HG02852 (cell line): ENCODE results near the gene ELAPOR1.
"Not testable (repeated sequence)": the region's sequence is repeated elsewhere in the genome, so short reads cannot be mapped to it uniquely, and the experiment has no call there.

ENCODE experiments used
- ATAC-seq: cut with Tn5 transposase; IDR thresholded peaks from one replicate; pipeline ENCODE4 v1.9.1; 2021; ENCODE audit warnings: mild to moderate bottlenecking, moderate library complexity; ENCODE audit not compliant: unreplicated experiment

Gene ELAPOR1

GRCh38 chr1:109135940-109136339, 22.0 kb downstream of the ELAPOR1 start:
- no peak for ATAC-seq

- ATAC-seq: no peak
These were observed 22.9 kb downstream of the ELAPOR1 start for GRCh38 chr1:109136766-109137165.

- no peak for ATAC-seq
These were observed 24.0 kb downstream of the ELAPOR1 start for GRCh38 chr1:109137958-109138357.

GRCh38 chr1:109138358-109138757, 24.4 kb downstream of the ELAPOR1 start:
- no peak for ATAC-seq

GRCh38 chr1:109140392-109140791, 26.5 kb downstream of the ELAPOR1 start:
- no peak for ATAC-seq

GRCh38 chr1:109142260-109142659, 28.3 kb downstream of the ELAPOR1 start:
- no peak for ATAC-seq

- not testable (repeated sequence) for ATAC-seq
These were observed 28.8 kb downstream of the ELAPOR1 start for GRCh38 chr1:109142725-109143124.

- ATAC-seq: no peak
These were observed 35.2 kb downstream of the ELAPOR1 start for GRCh38 chr1:109148987-109149561.

GRCh38 chr1:109149874-109150601, 36.1 kb downstream of the ELAPOR1 start:
- ATAC-seq: no peak

- ATAC-seq: no peak
These were observed 37.5 kb downstream of the ELAPOR1 start for GRCh38 chr1:109151146-109151990.

GRCh38 chr1:109152196-109152595, 38.3 kb downstream of the ELAPOR1 start:
- no peak for ATAC-seq

GRCh38 chr1:109156916-109157385, 43.0 kb downstream of the ELAPOR1 start:
- no peak for ATAC-seq

- no peak for ATAC-seq
These were observed 44.5 kb downstream of the ELAPOR1 start for GRCh38 chr1:109158433-109158832.

GRCh38 chr1:109159326-109159725, 45.4 kb downstream of the ELAPOR1 start:
- ATAC-seq: no peak

- no peak for ATAC-seq
These were observed 46.3 kb downstream of the ELAPOR1 start for GRCh38 chr1:109160071-109160840.

GRCh38 chr1:109161858-109162606, 48.1 kb downstream of the ELAPOR1 start:
- peak; percentile 58 for ATAC-seq

- ATAC-seq: no peak
These were observed 48.7 kb downstream of the ELAPOR1 start for GRCh38 chr1:109162626-109163025.

GRCh38 chr1:109163551-109163950, 49.6 kb downstream of the ELAPOR1 start:
- ATAC-seq: no peak
